HG03039 (cell line): ENCODE data around the gene LKAAEAR1.
"Not testable (repeated sequence)": the region's sequence is repeated elsewhere in the genome, so short reads cannot be mapped to it uniquely, and the experiment has no call there.

Experiments used
- ATAC-seq: cut with Tn5 transposase; IDR thresholded peaks from one replicate; pipeline ENCODE4 v1.9.1; 2021; ENCODE audit warnings: mild to moderate bottlenecking, moderate library complexity; ENCODE audit not compliant: unreplicated experiment

The LKAAEAR1 gene

GRCh38 chr20:64099086-64099786 lies 15.0 kb upstream of the LKAAEAR1 start:
- ATAC-seq, result no peak

- no peak for ATAC-seq
Observed at GRCh38 chr20:64098471-64099013, 14.3 kb upstream of the LKAAEAR1 start.

- no peak for ATAC-seq
Observed at GRCh38 chr20:64096535-64096934, 12.3 kb upstream of the LKAAEAR1 start.

- no peak for ATAC-seq
Observed at GRCh38 chr20:64095927-64096326, 11.7 kb upstream of the LKAAEAR1 start.

GRCh38 chr20:64095455-64095854 lies 11.3 kb upstream of the LKAAEAR1 start:
- no peak for ATAC-seq

- no peak for ATAC-seq
Observed at GRCh38 chr20:64093013-64093503, 8.9 kb upstream of the LKAAEAR1 start.

GRCh38 chr20:64092258-64093012 lies 8.2 kb upstream of the LKAAEAR1 start:
- ATAC-seq, result no peak

- no peak for ATAC-seq
Observed at GRCh38 chr20:64091770-64092169, 7.6 kb upstream of the LKAAEAR1 start.

- no peak for ATAC-seq
Observed at GRCh38 chr20:64091340-64091739, 7.1 kb upstream of the LKAAEAR1 start.

- no peak for ATAC-seq
Observed at GRCh38 chr20:64090165-64090564, 6.0 kb upstream of the LKAAEAR1 start.

- not testable (repeated sequence) for ATAC-seq
Observed at GRCh38 chr20:64088586-64088985, 4.4 kb upstream of the LKAAEAR1 start.

GRCh38 chr20:64087226-64087825 lies 3.1 kb upstream of the LKAAEAR1 start:
- ATAC-seq, result not testable (repeated sequence)

- no peak for ATAC-seq
Observed at GRCh38 chr20:64086801-64087200, 2.6 kb upstream of the LKAAEAR1 start.

- ATAC-seq, result no peak
Observed at GRCh38 chr20:64084685-64085152, 521 bp upstream of the LKAAEAR1 start.

- ATAC-seq, result no peak
Observed at GRCh38 chr20:64083378-64083803, 807 bp downstream of the LKAAEAR1 start.

GRCh38 chr20:64082820-64083377 lies 1.3 kb downstream of the LKAAEAR1 start:
- ATAC-seq, result no peak

GRCh38 chr20:64082126-64082731 lies 2.0 kb downstream of the LKAAEAR1 start:
- no peak for ATAC-seq

GRCh38 chr20:64081624-64081964 lies 2.6 kb downstream of the LKAAEAR1 start:
- ATAC-seq, result no peak

GRCh38 chr20:64080813-64081623 lies 3.2 kb downstream of the LKAAEAR1 start:
- no peak for ATAC-seq
